Measurements from ENCODE around the gene UCHL3. TPM values are rescaled to one million over a fixed set of nuclear protein-coding genes. Genes with fewer than 3 reads are reported as not detected.

Gene UCHL3
- total RNA-seq, 2 experiments from 2014 or later, result 16.0 to 17.7 TPM

DNA sequence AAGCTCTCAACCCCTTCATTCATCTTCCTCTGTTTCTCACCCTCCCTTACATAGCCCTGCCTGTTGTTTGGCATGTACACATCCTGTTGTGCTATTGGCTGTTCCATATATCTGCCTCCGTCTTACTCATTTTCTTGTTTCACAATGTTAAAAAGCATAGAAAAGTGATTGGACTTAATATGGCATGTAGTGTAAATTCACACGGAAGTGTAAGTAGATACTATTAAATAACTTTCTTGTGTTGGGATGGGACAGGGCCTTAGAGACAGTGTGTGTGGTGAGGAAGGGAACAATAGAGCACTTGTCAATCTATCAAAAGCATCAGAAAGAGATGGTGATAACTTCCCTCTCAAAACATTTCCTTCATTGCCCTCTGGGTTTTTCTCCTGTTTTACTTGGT lies 98.9 kb downstream of the UCHL3 start:
- ChIA-PET POLR2A (no interaction called here), CTCF (no interaction called here)
- Mint-ChIP-seq H3K4me3 (no peak overlapping the region), H3K9me3 (no peaks in the 10 kb centered on the region), H3K4me1 (ENCODE audit: low read depth) (no peaks in the 10 kb centered on the region), H3K27ac (no peak overlapping the region), H3K27me3 (no peaks in the 10 kb centered on the region), H3K36me3 (ENCODE audit: low read depth) (no peaks in the 10 kb centered on the region)
- Histone ChIP-seq H3K27ac (ENCODE audit: low read depth in 1 of 2, low read length in 2 of 2) (no peak overlapping the region), H3K36me3 (ENCODE audit: insufficient read depth, low read length) (no peaks in the 10 kb centered on the region), H3K27me3 (ENCODE audit: control insufficient read depth in 1 of 2, insufficient read depth in 2 of 2, low read length in 2 of 2) (no peaks in the 10 kb centered on the region), H3K4me3 (ENCODE audit: low read length) (no peak overlapping the region), H3K4me1 (ENCODE audit: insufficient read depth, low read length) (no peaks in the 10 kb centered on the region), H3K9me3 (ENCODE audit: control insufficient read depth in 1 of 2, insufficient read depth in 1 of 2, low read length in 2 of 2) (no peaks in the 10 kb centered on the region)
- TF ChIP-seq, protein P1, sequence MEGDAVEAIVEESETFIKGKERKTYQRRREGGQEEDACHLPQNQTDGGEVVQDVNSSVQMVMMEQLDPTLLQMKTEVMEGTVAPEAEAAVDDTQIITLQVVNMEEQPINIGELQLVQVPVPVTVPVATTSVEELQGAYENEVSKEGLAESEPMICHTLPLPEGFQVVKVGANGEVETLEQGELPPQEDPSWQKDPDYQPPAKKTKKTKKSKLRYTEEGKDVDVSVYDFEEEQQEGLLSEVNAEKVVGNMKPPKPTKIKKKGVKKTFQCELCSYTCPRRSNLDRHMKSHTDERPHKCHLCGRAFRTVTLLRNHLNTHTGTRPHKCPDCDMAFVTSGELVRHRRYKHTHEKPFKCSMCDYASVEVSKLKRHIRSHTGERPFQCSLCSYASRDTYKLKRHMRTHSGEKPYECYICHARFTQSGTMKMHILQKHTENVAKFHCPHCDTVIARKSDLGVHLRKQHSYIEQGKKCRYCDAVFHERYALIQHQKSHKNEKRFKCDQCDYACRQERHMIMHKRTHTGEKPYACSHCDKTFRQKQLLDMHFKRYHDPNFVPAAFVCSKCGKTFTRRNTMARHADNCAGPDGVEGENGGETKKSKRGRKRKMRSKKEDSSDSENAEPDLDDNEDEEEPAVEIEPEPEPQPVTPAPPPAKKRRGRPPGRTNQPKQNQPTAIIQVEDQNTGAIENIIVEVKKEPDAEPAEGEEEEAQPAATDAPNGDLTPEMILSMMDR (IDR thresholded peaks at IDR 0.05), result no peak
- DNase-seq (no peak), ATAC-seq (ENCODE audit: poor library complexity) (no peak)
- intact Hi-C loops (cut with DNase I, micrococcal nuclease), result no loop called here

DNA sequence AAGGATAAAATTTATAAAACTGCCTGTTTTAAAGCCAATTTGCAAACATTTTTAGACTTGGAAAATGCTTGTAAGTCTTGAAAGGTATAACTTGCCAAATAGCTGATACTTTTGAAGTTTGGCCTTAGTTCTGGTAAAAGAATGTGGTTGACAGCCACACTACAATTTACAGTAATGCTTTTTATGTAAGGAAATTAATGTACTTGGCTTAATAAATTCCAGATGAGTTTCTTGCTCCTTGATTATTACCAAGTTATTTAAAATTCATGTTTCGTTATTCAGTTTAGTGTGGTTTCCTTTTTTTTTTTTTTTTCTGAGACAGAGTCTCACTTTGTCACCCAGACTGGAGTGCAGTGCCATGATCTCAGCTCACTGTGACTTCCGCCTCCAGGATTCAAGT lies 101.4 kb downstream of the UCHL3 start:
- Mint-ChIP-seq H3K27ac (no peak overlapping the region), H3K4me1 (ENCODE audit: low read depth) (no peaks in the 10 kb centered on the region)
- POLR2A ChIA-PET, result no interaction called here

DNA sequence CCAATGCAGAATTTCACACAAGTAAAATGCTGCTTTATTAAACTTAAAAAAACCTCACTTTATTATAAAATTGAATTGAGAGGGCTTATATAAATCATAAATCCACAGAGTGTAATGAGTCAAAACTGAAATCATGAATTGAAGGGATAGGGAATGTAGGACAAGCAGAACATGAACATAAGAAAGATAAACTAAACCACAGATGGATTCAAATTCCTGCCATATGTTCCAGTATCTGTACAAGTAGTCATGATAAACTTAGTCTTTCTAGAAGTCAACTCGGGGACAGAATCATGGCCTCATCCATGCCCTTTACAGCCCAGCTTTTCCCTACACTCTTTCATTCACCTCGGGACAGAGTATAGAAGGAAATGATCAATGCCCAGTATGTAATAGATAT lies 103.1 kb downstream of the UCHL3 start:
- intact Hi-C loops (cut with DNase I, micrococcal nuclease), result no loop called here

More for the DNA sequence above, 101.4 kb downstream of the UCHL3 start:
- peaks cover 4% of the 10 kb centered on the region for H3K36me3 Mint-ChIP-seq (ENCODE audit: low read depth)
- no peaks in the 10 kb centered on the region for H3K4me1 ChIP-seq (ENCODE audit: insufficient read depth, low read length)
- ATAC-seq (ENCODE audit: poor library complexity), result no peak
- H3K27me3 ChIP-seq (ENCODE audit: control insufficient read depth in 1 of 2, insufficient read depth in 2 of 2, low read length in 2 of 2), result no peaks in the 10 kb centered on the region
- DNase-seq, result no peak
- H3K4me3 Mint-ChIP-seq, result no peak overlapping the region
- H3K36me3 ChIP-seq (ENCODE audit: insufficient read depth, low read length), result no peaks in the 10 kb centered on the region
- H3K4me3 ChIP-seq (ENCODE audit: low read length), result no peak overlapping the region
- no peak overlapping the region for H3K27ac ChIP-seq (ENCODE audit: low read depth in 1 of 2, low read length in 2 of 2)
- TF ChIP-seq, protein P1 (IDR thresholded peaks at IDR 0.05), result no peak
- no peaks in the 10 kb centered on the region for H3K9me3 ChIP-seq (ENCODE audit: control insufficient read depth in 1 of 2, insufficient read depth in 1 of 2, low read length in 2 of 2)
- H3K27me3 Mint-ChIP-seq, result no peaks in the 10 kb centered on the region
- no peaks in the 10 kb centered on the region for H3K9me3 Mint-ChIP-seq
- intact Hi-C loops (cut with DNase I, micrococcal nuclease), result no loop called here
- CTCF ChIA-PET, result interaction anchor here (0.7 kb wide), 1 partner anchor 182 kb away, joined by 5 read pairs; no protein-coding TSS in a partner anchor

More for the DNA sequence above, 103.1 kb downstream of the UCHL3 start:
- H3K4me3 ChIP-seq (ENCODE audit: low read length), result no peak overlapping the region
- H3K27me3 ChIP-seq (ENCODE audit: control insufficient read depth in 1 of 2, insufficient read depth in 2 of 2, low read length in 2 of 2), result no peaks in the 10 kb centered on the region
- H3K4me1 ChIP-seq (ENCODE audit: insufficient read depth, low read length), result no peaks in the 10 kb centered on the region
- POLR2A ChIA-PET, result no interaction called here
- DNase-seq (no peak), ATAC-seq (ENCODE audit: poor library complexity) (no peak)
- H3K27ac Mint-ChIP-seq, result no peak overlapping the region
- TF ChIP-seq, protein P1 (IDR thresholded peaks at IDR 0.05), result no peak
- H3K4me1 Mint-ChIP-seq (ENCODE audit: low read depth), result no peaks in the 10 kb centered on the region
- H3K36me3 ChIP-seq (ENCODE audit: insufficient read depth, low read length), result no peaks in the 10 kb centered on the region
- H3K9me3 Mint-ChIP-seq, result no peaks in the 10 kb centered on the region
- H3K27ac ChIP-seq (ENCODE audit: low read depth in 1 of 2, low read length in 2 of 2), result no peak overlapping the region
- no peaks in the 10 kb centered on the region for H3K27me3 Mint-ChIP-seq
- no peaks in the 10 kb centered on the region for H3K9me3 ChIP-seq (ENCODE audit: control insufficient read depth in 1 of 2, insufficient read depth in 1 of 2, low read length in 2 of 2)
- H3K36me3 Mint-ChIP-seq (ENCODE audit: low read depth), result peaks cover 4% of the 10 kb centered on the region
- H3K4me3 Mint-ChIP-seq, result no peak overlapping the region
- CTCF ChIA-PET, result no interaction called here

Other genes starting within 250 kb of the UCHL3 start
- gene TBC1D4, start 67.6 kb upstream of the UCHL3 start, total RNA-seq, result 10 to 100 TPM; 37.4 to 42.0 TPM
- 100 to 1,000 TPM; 211 to 217 TPM for gene COMMD6, start 11.9 kb upstream of the UCHL3 start, total RNA-seq
- gene LMO7, start 86.5 kb downstream of the UCHL3 start, total RNA-seq, result 10 to 100 TPM; 35.2 to 36.3 TPM